Trophoblast cell (in vitro differentiated cells and primary cell): ENCODE measurements around the gene LCN10.

ENCODE experiments used
- DNase-seq, 2 donors: peaks; one replicate each; pipeline ENCODE4 v3.0.0-alpha.2; 2016
- H2AFZ ChIP-seq: 2 replicates; pipeline ENCODE4 v1.6.1; 2013; ENCODE audit warnings: low read length, moderate library complexity, mild to moderate bottlenecking; ENCODE audit not compliant: insufficient read depth, poor library complexity
- H2AK5ac ChIP-seq: 2 replicates; pipeline ENCODE4 v1.6.1; 2013; ENCODE audit warnings: mild to moderate bottlenecking, low read length
- H2BK120ac ChIP-seq: 2 replicates; pipeline ENCODE4 v1.6.1; 2013; ENCODE audit warnings: low read length, mild to moderate bottlenecking, moderate library complexity; ENCODE audit not compliant: insufficient read depth, poor library complexity
- H2BK12ac ChIP-seq: 2 replicates; pipeline ENCODE4 v1.6.1; 2013; ENCODE audit warnings: mild to moderate bottlenecking, low read length, moderate library complexity
- H2BK5ac ChIP-seq: 2 replicates; pipeline ENCODE4 v1.6.1; 2013; ENCODE audit warnings: low read length, low read depth, moderate library complexity, mild to moderate bottlenecking; ENCODE audit not compliant: poor library complexity
- H3K14ac ChIP-seq: 2 replicates; pipeline ENCODE4 v1.6.1; 2013; ENCODE audit warnings: mild to moderate bottlenecking, low read length
- H3K18ac ChIP-seq: 2 replicates; pipeline ENCODE4 v1.6.1; 2013; ENCODE audit warnings: mild to moderate bottlenecking, low read length
- H3K23ac ChIP-seq: 2 replicates; pipeline ENCODE4 v1.6.1; 2013; ENCODE audit warnings: low read length
- H3K27ac ChIP-seq: 2 replicates; pipeline ENCODE4 v1.5.1; 2013; ENCODE audit warnings: low read depth, mild to moderate bottlenecking, inconsistent platforms, low read length, moderate library complexity
- H3K27me3 ChIP-seq: 2 replicates; pipeline ENCODE4 v1.6.1; 2013; ENCODE audit warnings: inconsistent platforms, mild to moderate bottlenecking, low read length, moderate library complexity; ENCODE audit not compliant: insufficient read depth
- H3K36me3 ChIP-seq, 2 experiments: 1 replicate in 1 of 2; 2 replicates in 1 of 2; pipeline ENCODE4 v1.6.1; 2013; ENCODE audit warnings: low read length in 2 of 2, mild to moderate bottlenecking in 2 of 2, moderate library complexity in 1 of 2; ENCODE audit not compliant: insufficient read depth in 2 of 2, control insufficient read depth in 1 of 2
- H3K4ac ChIP-seq: 2 replicates; pipeline ENCODE4 v1.6.1; 2013; ENCODE audit warnings: low read depth, mild to moderate bottlenecking, low read length, moderate library complexity
- H3K4me1 ChIP-seq, 2 experiments: 1 replicate in 1 of 2; 2 replicates in 1 of 2; pipeline ENCODE4 v1.6.1; 2013; ENCODE audit warnings: low read length in 2 of 2, mild to moderate bottlenecking in 2 of 2, moderate library complexity in 1 of 2; ENCODE audit not compliant: insufficient read depth in 2 of 2, control insufficient read depth in 1 of 2
- H3K4me2 ChIP-seq: 2 replicates; pipeline ENCODE4 v1.6.1; 2013; ENCODE audit warnings: inconsistent platforms, mild to moderate bottlenecking, low read length, moderate library complexity
- H3K4me3 ChIP-seq: 2 replicates; pipeline ENCODE4 v1.5.1; 2013; ENCODE audit warnings: mild to moderate bottlenecking, low read depth, low read length, inconsistent platforms
- H3K79me1 ChIP-seq: one replicate; pipeline ENCODE4 v1.6.1; 2013; ENCODE audit warnings: low read length
- H3K79me2 ChIP-seq: 2 replicates; pipeline ENCODE4 v1.6.1; 2013; ENCODE audit warnings: low read length, mild to moderate bottlenecking; ENCODE audit not compliant: control insufficient read depth, insufficient read depth, poor library complexity
- H3K9ac ChIP-seq: 2 replicates; pipeline ENCODE4 v1.6.1; 2013; ENCODE audit warnings: mild to moderate bottlenecking, low read length
- H3K9me3 ChIP-seq: 2 replicates; pipeline ENCODE4 v1.6.1; 2013; ENCODE audit warnings: low read depth, mild to moderate bottlenecking, control low read depth, inconsistent platforms, low read length; ENCODE audit not compliant: insufficient read depth
- H4K12ac ChIP-seq: 2 replicates; pipeline ENCODE4 v1.6.1; 2013; ENCODE audit warnings: low read depth, mild to moderate bottlenecking, low read length, moderate library complexity
- H4K8ac ChIP-seq: 2 replicates; pipeline ENCODE4 v1.6.1; 2013; ENCODE audit warnings: low read depth, mild to moderate bottlenecking, low read length, moderate library complexity
- H4K91ac ChIP-seq: one replicate; pipeline ENCODE4 v1.6.1; 2013; ENCODE audit warnings: low read depth, mild to moderate bottlenecking, low read length, moderate library complexity
- WGBS: extraction: QIAGEN DNeasy Blood & Tissue Kit; methylation state at CpG from one replicate; pipeline ENCODE4 v1.1.7; 2013; ENCODE audit warnings: missing lambda C conversion rate; ENCODE audit not compliant: insufficient read length, insufficient coverage; ENCODE audit errors: extremely low coverage; 5-methylcytosine and 5-hydroxymethylcytosine counted together

LCN10 gene

DNA sequence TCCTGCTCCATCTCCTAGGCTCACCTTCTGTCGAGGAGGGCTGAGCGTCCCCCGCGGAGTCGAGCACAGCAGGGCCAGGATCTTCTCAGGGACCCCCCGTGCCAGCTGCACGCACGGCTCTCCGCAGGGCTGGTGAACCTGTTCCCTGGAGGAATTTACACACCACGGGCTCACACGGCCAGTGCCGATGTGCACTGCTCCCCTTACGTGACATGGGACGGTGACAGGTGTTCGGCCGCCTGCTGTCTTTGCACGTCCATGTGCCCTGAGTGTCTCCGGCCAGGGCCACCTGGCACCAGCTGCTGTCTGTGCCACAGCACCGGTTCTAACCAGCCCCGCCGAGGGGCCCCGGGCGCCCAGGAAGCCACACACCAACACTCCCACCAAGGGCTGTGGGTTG, 46.8 kb downstream of the LCN10 start:
- no peak overlapping the region for H3K27ac ChIP-seq
- no CpG with 5 or more reads among the region's 23 CpGs for WGBS
- H3K23ac ChIP-seq: no peak overlapping the region
- no peak overlapping the region for H3K9ac ChIP-seq
- peaks cover 3 to 9% of the 10 kb centered on the region in 2 experiments for H3K4me1 ChIP-seq
- no peak overlapping the region for H2BK12ac ChIP-seq
- peaks cover 6% of the 10 kb centered on the region for H3K9me3 ChIP-seq
- no peak overlapping the region for H2BK120ac ChIP-seq
- H3K4me3 ChIP-seq: no peak overlapping the region
- no peak for DNase-seq
- H3K27me3 ChIP-seq: no peaks in the 10 kb centered on the region
- H2AK5ac ChIP-seq: no peak overlapping the region
- no peak overlapping the region for H3K4ac ChIP-seq
- no peak overlapping the region for H3K4me2 ChIP-seq
- no peak overlapping the region for H3K14ac ChIP-seq
- H2BK5ac ChIP-seq: no peak overlapping the region
- H4K91ac ChIP-seq: no peak overlapping the region
- no peaks in the 10 kb centered on the region for H3K36me3 ChIP-seq
- H3K18ac ChIP-seq: no peak overlapping the region
- H4K12ac ChIP-seq: no peak overlapping the region
- H3K79me1 ChIP-seq: no peaks in the 10 kb centered on the region
- H2AFZ ChIP-seq: no peak overlapping the region
- H3K79me2 ChIP-seq: no peaks in the 10 kb centered on the region
- H4K8ac ChIP-seq: no peak overlapping the region

DNA sequence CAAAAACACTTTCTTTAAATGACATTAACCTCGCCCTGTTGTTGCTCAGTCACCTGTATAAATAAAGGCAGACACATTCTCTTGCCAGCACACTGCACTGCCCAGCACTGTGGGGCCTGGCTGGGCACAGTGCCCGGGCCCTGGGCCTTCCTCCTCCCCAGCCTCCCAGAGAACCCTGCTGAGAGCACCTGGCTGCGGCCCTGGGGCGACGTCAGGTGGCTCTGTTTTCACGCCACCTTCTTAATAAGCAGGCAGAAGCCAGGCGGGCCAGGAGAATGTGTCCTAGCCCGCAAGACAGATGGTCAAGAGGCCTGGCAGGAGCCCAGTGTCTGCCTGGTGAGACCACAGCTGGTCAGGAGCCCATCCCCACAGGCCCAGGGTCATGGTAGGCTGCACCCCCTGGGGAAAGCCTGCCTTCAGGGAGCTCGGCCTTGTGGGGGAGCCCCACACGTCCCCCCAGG, 47.3 kb downstream of the LCN10 start:
- Histone ChIP-seq H3K9ac (no peak overlapping the region), H3K14ac (no peak overlapping the region), H3K27me3 (no peaks in the 10 kb centered on the region), H3K4me2 (no peak overlapping the region), H2BK12ac (no peak overlapping the region), H4K8ac (no peak overlapping the region), H3K4ac (no peak overlapping the region), H3K23ac (no peak overlapping the region), H3K9me3 (peaks cover 6% of the 10 kb centered on the region), H2AK5ac (no peak overlapping the region), H4K91ac (no peak overlapping the region), H2BK5ac (no peak overlapping the region), H3K79me1 (no peaks in the 10 kb centered on the region), H3K4me1 (peaks cover 3 to 9% of the 10 kb centered on the region in 2 experiments), H4K12ac (no peak overlapping the region), H2BK120ac (no peak overlapping the region), H3K4me3 (no peak overlapping the region), H2AFZ (no peak overlapping the region), H3K36me3 (no peaks in the 10 kb centered on the region), H3K18ac (no peak overlapping the region), H3K79me2 (no peaks in the 10 kb centered on the region), H3K27ac (no peak overlapping the region)
- DNase-seq: no peak
- WGBS: no CpG with 5 or more reads among the region's 10 CpGs

DNA sequence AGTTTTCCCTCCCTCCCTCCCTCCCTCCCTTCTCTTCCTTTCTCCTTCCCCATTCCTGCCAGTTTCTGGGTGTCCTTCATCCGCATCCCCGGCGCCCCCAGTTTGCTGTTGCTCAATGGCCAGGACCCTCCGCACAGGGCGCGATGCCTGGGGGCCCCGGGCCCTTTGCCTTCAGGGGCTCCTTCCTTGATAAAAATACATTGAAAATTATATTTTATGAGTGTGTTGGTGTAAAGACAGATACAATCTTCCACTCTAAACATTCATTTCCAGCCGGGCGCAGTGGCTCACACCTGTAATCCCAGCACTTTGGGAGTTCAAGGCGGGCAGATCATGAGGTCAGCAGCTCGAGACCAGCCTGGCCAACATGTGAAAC, 47.9 kb downstream of the LCN10 start:
- Histone ChIP-seq H3K79me2 (no peaks in the 10 kb centered on the region), H3K27me3 (no peaks in the 10 kb centered on the region), H2AK5ac (no peak overlapping the region), H3K27ac (no peak overlapping the region), H3K36me3 (no peaks in the 10 kb centered on the region), H3K4me2 (no peak overlapping the region), H3K18ac (no peak overlapping the region), H3K9me3 (peaks cover 6% of the 10 kb centered on the region), H3K4me3 (no peak overlapping the region), H3K4ac (no peak overlapping the region), H3K4me1 (peaks cover 3 to 9% of the 10 kb centered on the region in 2 experiments), H2AFZ (no peak overlapping the region), H3K79me1 (no peaks in the 10 kb centered on the region), H4K8ac (no peak overlapping the region), H2BK12ac (no peak overlapping the region), H4K91ac (no peak overlapping the region), H2BK120ac (no peak overlapping the region), H4K12ac (no peak overlapping the region), H3K14ac (no peak overlapping the region), H3K23ac (no peak overlapping the region), H2BK5ac (no peak overlapping the region), H3K9ac (no peak overlapping the region)
- no CpG with 5 or more reads among the region's 11 CpGs for WGBS
- no peak for DNase-seq

DNA sequence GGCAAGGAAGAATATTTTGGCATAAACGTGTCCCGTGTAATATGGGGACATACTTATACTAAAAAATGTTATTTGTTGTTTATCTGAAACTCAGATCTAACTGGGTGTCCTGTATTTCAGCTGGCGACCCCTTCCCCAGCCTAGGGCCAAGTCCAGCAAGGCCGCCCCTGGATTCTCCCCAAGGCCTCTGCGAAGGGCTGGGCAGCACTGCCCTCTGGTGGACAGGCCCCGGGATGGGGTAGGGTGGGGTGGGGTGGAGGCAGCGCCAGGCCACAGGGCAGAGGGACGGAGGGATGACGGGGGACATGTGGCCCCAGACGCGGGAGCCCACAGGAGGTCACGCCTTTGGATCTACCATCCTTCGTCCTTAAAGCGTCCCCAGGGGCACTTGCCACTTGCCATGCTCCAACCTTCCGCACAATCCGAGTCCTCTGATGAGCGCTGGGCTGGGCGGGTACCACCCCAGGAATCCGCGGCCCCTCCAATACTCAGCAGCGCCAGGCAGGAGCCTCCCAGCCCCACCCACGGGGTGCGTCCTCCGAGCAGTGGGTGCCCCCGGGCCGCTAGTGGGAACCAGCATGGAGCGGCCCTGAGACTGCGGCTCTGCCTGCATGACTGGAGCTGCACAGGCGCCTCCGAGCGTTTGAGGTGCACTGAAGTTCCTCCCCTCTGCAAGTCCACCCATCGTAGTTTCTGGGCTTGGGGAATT, 48.4 kb downstream of the LCN10 start:
- Histone ChIP-seq H3K27ac (no peak overlapping the region), H4K8ac (no peak overlapping the region), H3K23ac (no peak overlapping the region), H3K4me2 (no peak overlapping the region), H3K79me2 (no peaks in the 10 kb centered on the region), H2BK120ac (no peak overlapping the region), H3K9me3 (peaks cover 6% of the 10 kb centered on the region), H2BK12ac (no peak overlapping the region), H3K4me3 (no peak overlapping the region), H4K91ac (no peak overlapping the region), H3K4me1 (peaks cover 3 to 9% of the 10 kb centered on the region in 2 experiments), H3K18ac (no peak overlapping the region), H3K4ac (no peak overlapping the region), H2AK5ac (no peak overlapping the region), H3K36me3 (no peaks in the 10 kb centered on the region), H4K12ac (no peak overlapping the region), H3K9ac (no peak overlapping the region), H2BK5ac (no peak overlapping the region), H3K14ac (no peak overlapping the region), H3K79me1 (no peaks in the 10 kb centered on the region), H3K27me3 (no peaks in the 10 kb centered on the region), H2AFZ (no peak overlapping the region)
- DNase-seq: peak; percentile 6 to 43
- no CpG with 5 or more reads among the region's 32 CpGs for WGBS
